ENCODE data around the gene MX1.
"Not testable (repeated sequence)": the region's sequence is repeated elsewhere in the genome, so short reads cannot be mapped to it uniquely, and the experiment has no call there.

- TF ChIP-seq ZNF8 (CRISPR knock-in tag; IDR thresholded peaks at IDR 0.05); TCF4 (CRISPR knock-in tag; IDR thresholded peaks at IDR 0.05; ENCODE audit: borderline replicate concordance); TSHZ2 (CRISPR knock-in tag; IDR thresholded peaks at IDR 0.05); PATZ1 (CRISPR knock-in tag; IDR thresholded peaks at IDR 0.05; ENCODE audit: borderline replicate concordance): not testable (repeated sequence)
Measured at GRCh38 chr21:41417505-41417904, 8.5 kb upstream of the MX1 start.

Data from SK-N-SH treated with all-trans-retinoic acid at 6 μM for 48 hours (cell line).